HG02588 (cell line): ENCODE measurements around the gene OR6C70.
"Not testable (repeated sequence)": the region's sequence is repeated elsewhere in the genome, so short reads cannot be mapped to it uniquely, and the experiment has no call there.

Experiments used
- ATAC-seq: cut with Tn5 transposase; IDR thresholded peaks from one replicate; pipeline ENCODE4 v1.9.1; 2021; ENCODE audit warnings: mild to moderate bottlenecking, moderate library complexity; ENCODE audit not compliant: unreplicated experiment

Gene OR6C70

GRCh38 chr12:55470088-55470829 is at the start of gene OR6C70:
Gene OR6C70 (minus strand): TSS chr12:55470138. CDS start chr12:55470138, 0 bp downstream.
- ATAC-seq = no peak

DNA sequence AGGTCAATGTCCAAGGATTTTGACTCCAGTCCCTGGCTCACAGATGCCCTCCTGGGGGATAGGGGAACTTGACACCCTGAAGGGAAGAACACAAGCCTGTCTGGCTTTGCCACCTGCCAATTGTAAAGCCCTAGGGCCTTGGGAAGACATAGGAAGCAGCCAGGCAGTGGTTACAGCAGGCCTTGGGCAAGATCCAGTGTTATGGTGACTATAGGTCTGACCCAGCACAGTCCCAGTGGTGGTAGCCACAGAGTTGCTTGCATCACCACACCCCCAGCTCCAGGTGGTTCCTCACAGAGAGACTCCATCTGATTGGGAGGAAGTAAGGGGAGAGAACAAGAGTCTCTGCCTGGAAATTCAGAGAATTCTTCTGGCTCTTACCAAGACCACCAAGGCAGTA is 46.5 kb upstream of the OR6C70 start:
- ATAC-seq = no peak

GRCh38 chr12:55515696-55516095 is 45.8 kb upstream of the OR6C70 start:
- no peak for ATAC-seq

- no peak for ATAC-seq
Measured at GRCh38 chr12:55501601-55502000, 31.7 kb upstream of the OR6C70 start.

DNA sequence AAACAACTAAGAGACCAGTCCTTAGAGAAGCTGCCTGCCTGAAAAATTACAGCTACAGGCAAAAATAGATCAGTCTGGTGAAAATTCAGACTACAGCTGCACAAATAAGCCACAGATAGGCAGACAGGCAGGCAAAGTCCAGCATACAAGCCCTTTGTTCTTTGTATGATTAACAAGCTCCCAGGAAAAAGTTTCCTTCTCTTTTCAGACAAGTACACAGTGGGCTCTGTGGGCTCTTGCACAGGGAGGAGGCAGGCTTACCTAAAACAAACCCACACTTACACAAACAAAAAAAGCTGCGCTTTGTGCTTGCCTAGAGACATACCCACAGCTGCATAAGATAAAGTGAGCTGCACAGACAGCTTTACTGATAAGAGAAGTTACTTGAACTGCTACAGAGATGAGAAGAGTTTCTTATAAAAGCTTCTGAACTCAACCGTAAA is 29.9 kb upstream of the OR6C70 start:
- no peak for ATAC-seq

- no peak for ATAC-seq
Measured at GRCh38 chr12:55499231-55499630, 29.3 kb upstream of the OR6C70 start.

DNA sequence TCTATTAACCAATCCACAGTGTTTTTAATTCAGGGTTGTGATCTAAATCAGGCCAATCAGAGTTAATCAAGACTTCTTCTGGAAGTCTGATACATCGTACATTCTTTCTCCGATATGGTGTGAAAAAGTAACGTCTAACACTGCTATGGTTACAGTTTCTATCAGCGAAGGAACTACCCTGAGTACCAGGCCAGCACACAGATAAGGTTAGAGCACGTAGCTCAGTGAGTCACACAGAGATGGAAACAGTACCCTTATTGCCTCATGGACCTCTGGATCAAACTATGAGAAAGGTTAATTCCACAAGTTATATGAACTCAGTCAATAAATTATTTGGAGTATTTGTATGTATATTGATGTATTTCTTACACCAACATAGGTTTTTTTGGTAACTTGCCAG is 25.6 kb upstream of the OR6C70 start:
- no peak for ATAC-seq

DNA sequence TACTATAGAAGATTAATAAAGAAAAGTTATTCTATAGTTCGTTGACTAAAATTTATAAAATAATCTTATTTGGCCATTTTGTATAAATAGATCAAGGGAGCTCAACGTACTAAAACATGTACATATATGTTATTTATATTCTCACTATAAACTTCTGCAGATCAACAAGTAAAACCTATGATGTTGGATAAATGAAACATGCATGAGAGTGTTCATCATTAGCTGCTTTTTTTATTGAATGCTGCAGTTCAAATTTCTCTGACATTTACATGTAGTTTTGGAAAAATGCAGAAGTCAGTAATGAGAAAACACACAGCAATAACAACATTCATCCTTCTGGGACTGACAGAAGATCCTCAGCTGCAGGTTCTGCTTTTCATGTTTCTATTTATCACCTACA is 22.1 kb upstream of the OR6C70 start, which contains the start of gene OR6C68:
TSS of gene OR6C68 (plus strand) at position 301 of the 400 bp plus-strand sequence. CDS start at position 301, 0 bp downstream.
- ATAC-seq = no peak

GRCh38 chr12:55484284-55484683 is 14.3 kb upstream of the OR6C70 start:
- not testable (repeated sequence) for ATAC-seq

DNA sequence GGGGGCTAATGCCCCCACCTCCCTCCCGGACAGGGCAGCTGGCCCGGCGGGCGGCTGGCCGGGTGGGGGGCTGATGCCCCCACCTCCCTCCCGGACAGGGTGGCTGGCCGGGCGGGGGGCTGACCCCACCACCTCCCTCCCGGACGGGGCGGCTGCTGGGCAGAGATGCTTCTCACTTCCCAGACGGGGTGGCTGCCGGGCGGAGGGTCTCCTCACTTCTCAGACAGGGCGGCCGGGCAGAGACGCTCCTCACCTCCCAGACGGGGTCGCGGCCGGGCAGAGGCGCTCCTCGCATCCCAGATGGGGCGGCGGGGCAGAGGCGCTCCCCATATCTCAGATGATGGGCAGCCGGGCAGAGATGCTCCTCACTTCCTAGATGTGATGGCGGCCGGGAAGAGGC is 9.2 kb upstream of the OR6C70 start:
- not testable (repeated sequence) for ATAC-seq

DNA sequence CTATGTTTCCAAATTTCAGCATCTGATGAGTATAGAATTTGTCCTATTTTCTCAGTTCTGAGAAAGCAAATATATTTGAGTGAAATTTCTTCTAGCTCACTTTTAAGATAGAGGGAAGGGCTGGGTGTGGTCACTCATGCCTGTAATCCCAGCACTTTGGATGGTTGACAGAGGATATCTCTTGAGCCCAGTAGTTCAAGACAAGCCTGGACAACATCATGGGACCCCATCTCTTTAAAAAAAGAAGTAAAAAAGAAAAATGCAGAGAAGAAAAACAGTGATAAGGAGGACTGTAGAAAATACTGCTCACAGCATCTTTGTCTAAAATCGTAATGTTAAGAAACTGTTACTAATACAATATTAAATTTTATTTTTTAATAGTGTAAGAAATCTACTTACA is 2.3 kb upstream of the OR6C70 start:
- ATAC-seq = no peak

- ATAC-seq = no peak
Measured at GRCh38 chr12:55469291-55469690, 647 bp downstream of the OR6C70 start.

GRCh38 chr12:55467836-55468235 is 2.1 kb downstream of the OR6C70 start:
- ATAC-seq = no peak

DNA sequence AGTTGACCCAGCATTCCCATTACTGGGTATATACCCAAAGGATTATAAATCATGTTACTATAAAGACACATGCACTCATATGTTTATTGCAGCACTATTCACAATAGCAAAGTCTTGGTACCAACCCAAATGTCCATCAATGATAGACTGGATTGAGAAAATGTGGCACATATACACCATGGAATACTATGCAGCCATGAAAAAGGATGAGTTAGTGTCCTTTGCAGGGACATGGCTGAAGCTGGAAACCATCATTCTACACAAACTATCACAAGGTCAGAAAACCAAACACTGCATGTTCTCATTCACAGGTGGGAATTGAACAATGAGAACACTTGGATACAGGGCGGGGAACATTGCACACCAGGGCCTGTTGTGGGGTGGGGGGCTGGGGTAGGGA is 5.0 kb downstream of the OR6C70 start:
- ATAC-seq = not testable (repeated sequence)

DNA sequence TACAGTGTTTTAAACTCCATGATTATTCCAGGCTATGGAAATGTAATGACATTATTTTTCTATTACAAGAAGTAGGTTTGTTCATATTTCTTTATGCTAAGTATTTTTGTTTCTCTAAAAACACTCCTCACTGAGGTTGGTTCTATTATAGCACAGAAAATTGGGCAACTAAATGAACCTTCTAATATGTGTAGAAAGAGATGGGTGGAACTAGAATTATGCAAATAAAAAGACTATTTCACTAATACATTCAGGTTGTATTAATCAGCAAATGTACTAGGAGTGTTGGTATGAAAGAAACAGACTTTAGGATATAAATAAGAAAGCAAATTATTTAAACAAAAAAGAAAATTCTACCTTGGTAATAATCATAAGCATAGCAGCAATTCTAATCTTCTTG is 21.1 kb downstream of the OR6C70 start:
- no peak for ATAC-seq

- no peak for ATAC-seq
Measured at GRCh38 chr12:55446326-55446725, 23.6 kb downstream of the OR6C70 start.

- ATAC-seq = no peak
Measured at GRCh38 chr12:55445357-55445756, 24.6 kb downstream of the OR6C70 start.

DNA sequence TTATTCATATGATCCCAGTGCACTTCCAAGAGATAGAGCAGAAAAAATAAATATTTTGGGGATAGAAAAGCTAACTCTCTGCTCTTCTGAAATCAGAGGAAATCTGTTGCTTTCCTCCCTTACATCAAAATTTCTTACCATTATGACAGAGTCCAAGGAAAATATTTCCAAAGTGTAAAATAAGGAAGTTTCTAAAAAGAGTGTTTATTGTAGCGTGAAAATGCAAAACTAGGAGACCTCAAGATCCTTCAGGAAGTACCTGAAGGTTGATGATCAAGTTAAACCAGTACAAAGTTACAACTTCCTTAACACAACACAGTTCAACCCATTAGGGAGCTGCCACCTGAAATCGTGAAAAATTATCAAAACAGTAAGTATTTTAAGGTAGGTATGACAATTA is 26.2 kb downstream of the OR6C70 start, which contains the start of gene OR6C2:
TSS of gene OR6C2 (plus strand) at position 301 of the 400 bp plus-strand sequence. CDS start 8,138 bp downstream, outside the sequence.
- no peak for ATAC-seq

- not testable (repeated sequence) for ATAC-seq
Measured at GRCh38 chr12:55441233-55441632, 28.7 kb downstream of the OR6C70 start.

GRCh38 chr12:55428331-55429243 is 41.4 kb downstream of the OR6C70 start:
- ATAC-seq = no peak

GRCh38 chr12:55425954-55426353 is 44.0 kb downstream of the OR6C70 start, which contains the start of gene OR6C76:
Gene OR6C76 (plus strand): TSS chr12:55426254. CDS start chr12:55426254, 0 bp downstream.
- no peak for ATAC-seq
